ENCODE results near the gene KRTAP10-7.

KRTAP10-7 gene

DNA sequence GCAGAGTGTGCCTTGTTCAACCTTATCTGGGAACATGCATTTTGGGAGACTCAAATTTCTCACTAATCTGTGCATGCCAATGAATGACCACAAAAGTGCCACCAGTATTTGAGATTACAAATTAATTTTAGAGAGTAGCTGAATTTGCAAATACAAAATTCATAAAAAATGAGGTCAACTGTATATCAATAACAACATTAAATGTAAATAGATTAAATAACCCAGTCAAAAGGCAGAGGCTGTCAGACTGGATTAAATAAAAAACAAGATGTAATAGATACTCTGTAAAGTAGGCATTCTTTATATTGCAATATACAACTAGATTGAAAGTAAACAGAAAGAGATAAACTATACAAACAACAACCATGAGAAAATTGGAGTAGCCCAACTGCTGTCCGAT, 36.3 kb upstream of the KRTAP10-7 start:
- Histone ChIP-seq H3K9me2 (replicated peaks; ENCODE audit: insufficient read depth, low read length) (no peaks in the 10 kb centered on the region), H3K9me3 (replicated peaks; ENCODE audit: insufficient read depth, low read length) (no peaks in the 10 kb centered on the region), H2AFZ (ENCODE audit: low read length) (no peak overlapping the region), H3K4me2 (ENCODE audit: low read depth, low read length) (no peak overlapping the region), H3K4me3 (ENCODE audit: low read length) (no peak overlapping the region), H4K20me1 (ENCODE audit: insufficient read depth, low read length) (no peaks in the 10 kb centered on the region), H3K27me3 (replicated peaks; ENCODE audit: insufficient read depth, low read length) (peaks cover 92% of the 10 kb centered on the region), H3K79me2 (ENCODE audit: low read length) (no peaks in the 10 kb centered on the region), H3K9ac (ENCODE audit: low read length) (no peak overlapping the region), H3K27ac (ENCODE audit: low read length) (no peak overlapping the region), H3K36me3 (replicated peaks; ENCODE audit: insufficient read depth, low read length) (no peaks in the 10 kb centered on the region), H3F3A (ENCODE audit: insufficient read depth, low read length) (no peaks in the 10 kb centered on the region), H3K4me1 (ENCODE audit: low read length) (no peaks in the 10 kb centered on the region)
- no peak for DNase-seq
- no peak for TF ChIP-seq EZH2phosphoT487 (IDR thresholded peaks at IDR 0.05; ENCODE audit: low read length)
- no peak for TF ChIP-seq EZH2 (optimal IDR thresholded peaks at IDR 0.05; ENCODE audit: low read depth, low read length)
- TF ChIP-seq, protein P1, sequence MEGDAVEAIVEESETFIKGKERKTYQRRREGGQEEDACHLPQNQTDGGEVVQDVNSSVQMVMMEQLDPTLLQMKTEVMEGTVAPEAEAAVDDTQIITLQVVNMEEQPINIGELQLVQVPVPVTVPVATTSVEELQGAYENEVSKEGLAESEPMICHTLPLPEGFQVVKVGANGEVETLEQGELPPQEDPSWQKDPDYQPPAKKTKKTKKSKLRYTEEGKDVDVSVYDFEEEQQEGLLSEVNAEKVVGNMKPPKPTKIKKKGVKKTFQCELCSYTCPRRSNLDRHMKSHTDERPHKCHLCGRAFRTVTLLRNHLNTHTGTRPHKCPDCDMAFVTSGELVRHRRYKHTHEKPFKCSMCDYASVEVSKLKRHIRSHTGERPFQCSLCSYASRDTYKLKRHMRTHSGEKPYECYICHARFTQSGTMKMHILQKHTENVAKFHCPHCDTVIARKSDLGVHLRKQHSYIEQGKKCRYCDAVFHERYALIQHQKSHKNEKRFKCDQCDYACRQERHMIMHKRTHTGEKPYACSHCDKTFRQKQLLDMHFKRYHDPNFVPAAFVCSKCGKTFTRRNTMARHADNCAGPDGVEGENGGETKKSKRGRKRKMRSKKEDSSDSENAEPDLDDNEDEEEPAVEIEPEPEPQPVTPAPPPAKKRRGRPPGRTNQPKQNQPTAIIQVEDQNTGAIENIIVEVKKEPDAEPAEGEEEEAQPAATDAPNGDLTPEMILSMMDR (IDR thresholded peaks at IDR 0.05; ENCODE audit: low read length): no peak

DNA sequence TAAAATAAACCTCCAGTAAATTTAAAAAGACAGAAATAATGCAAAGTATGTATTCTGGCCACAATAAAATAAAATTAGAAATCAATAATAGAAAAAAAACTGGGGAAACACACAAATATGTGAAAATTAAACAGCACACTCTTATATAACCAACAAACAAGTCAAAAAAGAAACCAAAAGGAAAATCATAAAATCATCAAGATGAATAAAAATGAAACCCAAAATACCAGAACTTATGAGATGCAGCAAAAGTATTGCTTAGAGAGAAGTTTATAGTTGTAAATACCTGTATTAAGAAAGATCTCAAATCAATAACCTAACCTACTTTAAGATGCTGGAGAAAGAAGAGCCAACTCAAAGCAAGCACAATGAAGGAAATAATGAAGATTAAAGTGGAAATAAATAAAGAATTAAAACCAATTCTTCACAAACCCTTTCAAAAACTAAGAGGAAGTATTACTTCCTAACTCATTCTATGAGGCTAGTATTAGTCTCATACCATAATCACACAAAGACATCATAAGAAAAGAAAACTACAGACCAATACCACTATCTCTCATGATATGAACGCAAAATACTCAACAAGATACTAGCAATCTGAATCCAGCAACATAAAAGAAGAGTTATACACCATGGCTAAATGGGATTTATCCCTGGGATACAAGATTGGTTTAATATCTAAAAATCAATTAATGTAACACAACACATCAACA, 35.4 kb upstream of the KRTAP10-7 start:
- Histone ChIP-seq H3K27me3 (replicated peaks; ENCODE audit: insufficient read depth, low read length) (peaks cover 92% of the 10 kb centered on the region), H3K4me1 (ENCODE audit: low read length) (no peaks in the 10 kb centered on the region), H3K27ac (ENCODE audit: low read length) (no peak overlapping the region), H4K20me1 (ENCODE audit: insufficient read depth, low read length) (no peaks in the 10 kb centered on the region), H2AFZ (ENCODE audit: low read length) (no peak overlapping the region), H3K9ac (ENCODE audit: low read length) (no peak overlapping the region), H3K4me2 (ENCODE audit: low read depth, low read length) (no peak overlapping the region), H3K4me3 (ENCODE audit: low read length) (no peak overlapping the region), H3K9me2 (replicated peaks; ENCODE audit: insufficient read depth, low read length) (no peaks in the 10 kb centered on the region), H3F3A (ENCODE audit: insufficient read depth, low read length) (no peaks in the 10 kb centered on the region), H3K9me3 (replicated peaks; ENCODE audit: insufficient read depth, low read length) (no peaks in the 10 kb centered on the region), H3K36me3 (replicated peaks; ENCODE audit: insufficient read depth, low read length) (no peaks in the 10 kb centered on the region), H3K79me2 (ENCODE audit: low read length) (no peaks in the 10 kb centered on the region)
- no peak for TF ChIP-seq EZH2phosphoT487 (IDR thresholded peaks at IDR 0.05; ENCODE audit: low read length)
- TF ChIP-seq, protein P1 (IDR thresholded peaks at IDR 0.05; ENCODE audit: low read length): no peak
- no peak for TF ChIP-seq EZH2 (optimal IDR thresholded peaks at IDR 0.05; ENCODE audit: low read depth, low read length)
- no peak for DNase-seq

GRCh38 chr21:44566403-44566802, 34.0 kb upstream of the KRTAP10-7 start:
- Histone ChIP-seq H4K20me1 (ENCODE audit: insufficient read depth, low read length) (no peaks in the 10 kb centered on the region), H3K9me3 (replicated peaks; ENCODE audit: insufficient read depth, low read length) (no peaks in the 10 kb centered on the region), H3K4me3 (ENCODE audit: low read length) (no peak overlapping the region), H3K4me2 (ENCODE audit: low read depth, low read length) (no peak overlapping the region), H2AFZ (ENCODE audit: low read length) (no peak overlapping the region), H3K4me1 (ENCODE audit: low read length) (no peaks in the 10 kb centered on the region), H3K36me3 (replicated peaks; ENCODE audit: insufficient read depth, low read length) (no peaks in the 10 kb centered on the region), H3K9ac (ENCODE audit: low read length) (no peak overlapping the region), H3K9me2 (replicated peaks; ENCODE audit: insufficient read depth, low read length) (no peaks in the 10 kb centered on the region), H3K27me3 (replicated peaks; ENCODE audit: insufficient read depth, low read length) (peaks cover 99% of the 10 kb centered on the region), H3F3A (ENCODE audit: insufficient read depth, low read length) (no peaks in the 10 kb centered on the region), H3K79me2 (ENCODE audit: low read length) (no peaks in the 10 kb centered on the region), H3K27ac (ENCODE audit: low read length) (no peak overlapping the region)
- TF ChIP-seq EZH2 (optimal IDR thresholded peaks at IDR 0.05; ENCODE audit: low read depth, low read length) (no peak), EZH2phosphoT487 (IDR thresholded peaks at IDR 0.05; ENCODE audit: low read length) (no peak)
- TF ChIP-seq, protein P1 (IDR thresholded peaks at IDR 0.05; ENCODE audit: low read length): no peak
- DNase-seq: no peak
